Astrocyte of the spinal cord (primary cell): ENCODE results near the gene UMAD1.
A peak's percentile ranks its signal among the peaks of the same experiment; 100 is the strongest.

ENCODE experiments used
- DNase-seq: peaks from one replicate; pipeline ENCODE4 v3.0.0; 2011; ENCODE audit warnings: low read depth, low spot score
- H3K4me3 ChIP-seq: 2 replicates; pipeline ENCODE4 v1.5.1; 2011; ENCODE audit warnings: low read depth, mild to moderate bottlenecking, low read length, moderate library complexity
- CTCF ChIP-seq: IDR thresholded peaks from 2 replicates; pipeline ENCODE4 v1.5.1; 2012; ENCODE audit warnings: low read depth, mild to moderate bottlenecking, low read length, inconsistent platforms
- in situ Hi-C: cut with HindIII; loops from 2 replicates; pipeline ENCODE4 v1.10.0; 2017; ENCODE audit warnings: low sequenced_read_pairs

Gene UMAD1

GRCh38 chr7:7793249-7793648 is 152.7 kb downstream of the UMAD1 start:
- in situ Hi-C loops = no loop called here
- H3K4me3 ChIP-seq = no peak overlapping the region
- no peak for TF ChIP-seq CTCF
- no peak for DNase-seq

GRCh38 chr7:7793921-7794320 is 153.4 kb downstream of the UMAD1 start:
- TF ChIP-seq CTCF = no peak
- H3K4me3 ChIP-seq = no peak overlapping the region
- no peak for DNase-seq
- in situ Hi-C loops = no loop called here

GRCh38 chr7:7795203-7795602 is 154.7 kb downstream of the UMAD1 start:
- in situ Hi-C loops = no loop called here
- TF ChIP-seq CTCF = no peak
- no peak overlapping the region for H3K4me3 ChIP-seq

GRCh38 chr7:7795630-7796121 is 155.1 kb downstream of the UMAD1 start:
- peak; percentile 85 for DNase-seq

More at GRCh38 chr7:7795203-7795602, 154.7 kb downstream of the UMAD1 start:
- no peak for DNase-seq

GRCh38 chr7:7798510-7798909 is 158.0 kb downstream of the UMAD1 start:
- no peak for DNase-seq
- no peak for TF ChIP-seq CTCF
- in situ Hi-C loops = no loop called here
- no peak overlapping the region for H3K4me3 ChIP-seq

More at GRCh38 chr7:7795630-7796121, 155.1 kb downstream of the UMAD1 start:
- in situ Hi-C loops = no loop called here
- TF ChIP-seq CTCF = no peak
- H3K4me3 ChIP-seq = no peak overlapping the region

- in situ Hi-C loops = no loop called here
- TF ChIP-seq CTCF = no peak
- DNase-seq = no peak
- no peak overlapping the region for H3K4me3 ChIP-seq
These were observed 158.6 kb downstream of the UMAD1 start for GRCh38 chr7:7799138-7799537.

- DNase-seq = no peak
- in situ Hi-C loops = no loop called here
- no peak for TF ChIP-seq CTCF
- no peak overlapping the region for H3K4me3 ChIP-seq
These were observed 162.0 kb downstream of the UMAD1 start for GRCh38 chr7:7802531-7802930.
